T1000 (cell line): ENCODE results near the gene ATOH1.

Experiments
- DNase-seq: peaks from one replicate; lab custom pipeline; 2025; ENCODE audit warnings: mixed read lengths; lab: John Stamatoyannopoulos, UW

ATOH1 gene

GRCh38 chr4:93835929-93836328, 7.4 kb downstream of the ATOH1 start:
- no peak for DNase-seq

- DNase-seq: no peak
Measured at GRCh38 chr4:93839704-93840103, 11.2 kb downstream of the ATOH1 start.

- DNase-seq: no peak
Measured at GRCh38 chr4:93841803-93842345, 13.3 kb downstream of the ATOH1 start.

- no peak for DNase-seq
Measured at GRCh38 chr4:93842601-93843252, 14.2 kb downstream of the ATOH1 start.

DNA sequence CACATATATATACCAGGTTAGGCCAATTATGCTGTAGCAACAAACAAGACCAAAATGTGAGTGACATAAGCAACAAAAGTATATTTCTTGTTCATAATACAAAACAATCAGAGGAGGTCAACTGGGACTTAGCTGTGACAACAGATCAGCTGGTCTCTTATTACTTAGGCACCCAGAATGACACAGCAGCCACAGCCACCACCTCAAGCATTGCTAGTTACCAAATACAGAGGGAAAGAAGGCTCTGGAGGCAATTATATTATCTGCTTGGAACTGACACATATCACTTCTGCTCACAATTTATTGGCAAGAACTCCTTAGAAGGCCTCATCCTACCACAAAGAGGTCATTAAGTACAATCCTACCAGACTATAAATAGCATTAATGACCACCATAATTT, 15.2 kb downstream of the ATOH1 start:
- no peak for DNase-seq

- DNase-seq: no peak
Measured at GRCh38 chr4:93852680-93853079, 24.1 kb downstream of the ATOH1 start.

GRCh38 chr4:93855926-93856325, 27.4 kb downstream of the ATOH1 start:
- DNase-seq: no peak

- no peak for DNase-seq
Measured at GRCh38 chr4:93865650-93866049, 37.1 kb downstream of the ATOH1 start.

GRCh38 chr4:93867416-93868001, 39.0 kb downstream of the ATOH1 start:
- DNase-seq: no peak

DNA sequence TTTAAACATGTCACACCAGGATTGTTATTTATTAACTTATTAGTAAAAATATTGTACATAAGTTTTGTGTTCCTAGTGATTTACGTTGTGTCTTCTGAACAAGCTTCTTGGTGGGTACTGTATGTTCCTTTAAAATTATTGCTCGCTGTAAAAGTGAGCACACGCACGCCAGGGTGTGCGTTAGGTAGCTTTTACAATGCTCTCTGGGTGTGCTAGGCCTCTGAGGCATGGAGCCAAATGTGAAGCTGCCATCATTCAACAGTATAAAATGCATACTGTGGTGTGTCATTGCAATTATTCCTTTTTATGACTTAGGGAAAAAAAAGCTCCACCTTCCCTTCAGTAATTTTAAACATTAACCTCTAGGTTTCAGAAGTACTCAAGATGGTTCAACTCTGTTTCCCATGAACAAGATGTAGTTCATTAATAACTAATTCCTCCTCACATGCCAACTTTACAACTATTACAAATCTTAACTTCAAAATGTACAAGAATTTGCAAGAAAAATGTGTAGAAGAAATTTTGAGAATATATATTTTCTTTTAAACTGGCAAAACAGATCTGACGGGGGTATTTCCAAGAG, 42.4 kb downstream of the ATOH1 start:
- DNase-seq: no peak

DNA sequence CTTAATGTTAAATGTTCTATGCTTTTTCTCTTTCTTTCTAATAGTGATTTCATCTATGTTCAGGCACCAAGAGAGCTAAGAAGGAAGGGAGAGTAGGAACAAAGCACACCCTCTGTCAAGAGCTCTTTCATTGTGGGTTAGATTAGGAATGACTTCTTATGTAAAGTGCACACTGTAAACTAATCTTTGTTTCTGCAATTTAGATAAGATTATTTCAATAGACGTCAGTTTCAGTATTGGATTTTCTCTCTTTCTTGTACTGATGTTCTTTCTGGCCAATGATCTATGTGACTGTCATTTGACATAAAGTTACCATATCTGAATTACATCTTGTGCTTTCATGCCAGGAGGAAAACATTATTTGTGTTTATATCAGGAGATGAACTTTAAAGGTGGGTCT, 48.2 kb downstream of the ATOH1 start:
- DNase-seq: no peak

- no peak for DNase-seq
Measured at GRCh38 chr4:93878566-93878965, 50.0 kb downstream of the ATOH1 start.

DNA sequence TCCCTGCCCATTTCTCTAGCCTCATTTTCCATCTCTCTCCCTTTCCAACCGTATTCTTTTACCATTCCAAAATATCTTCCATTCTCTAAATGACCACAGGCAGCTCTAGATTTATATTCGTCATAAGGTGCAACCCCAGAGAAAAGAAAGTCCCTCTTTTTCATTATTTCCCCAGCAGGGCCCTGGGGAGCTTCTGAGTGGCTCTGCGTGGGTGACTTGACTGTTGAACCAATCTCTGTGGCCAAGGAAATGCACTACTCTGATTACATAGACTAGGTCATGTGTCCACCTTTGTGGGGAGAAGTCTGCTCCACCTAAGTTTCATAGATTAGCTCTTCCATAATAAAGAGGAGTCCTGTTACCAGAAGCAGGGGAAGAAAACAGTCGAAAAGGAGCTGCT, 51.4 kb downstream of the ATOH1 start:
- DNase-seq: no peak
